PFSK-1 (cell line): ENCODE measurements around the gene RASSF10.

Experiments used
- FOXP2 ChIP-seq: optimal IDR thresholded peaks from 2 replicates; pipeline ENCODE3; 2011; ENCODE audit warnings: borderline replicate concordance, control low read depth, inconsistent platforms; ENCODE audit not compliant: insufficient read depth; ENCODE audit errors: extremely low read length, extremely low read depth
- POLR2AphosphoS5 ChIP-seq: IDR thresholded peaks from 2 replicates; pipeline ENCODE4 v1.6.1; 2012; ENCODE audit warnings: low read depth, mild to moderate bottlenecking, control low read depth, low read length, moderate library complexity
- SIN3A ChIP-seq: IDR thresholded peaks from 2 replicates; pipeline ENCODE4 v1.6.1; 2012; ENCODE audit warnings: mild to moderate bottlenecking, low read length, moderate library complexity, borderline replicate concordance; ENCODE audit not compliant: insufficient read depth
- TAF1 ChIP-seq: IDR thresholded peaks from 2 replicates; pipeline ENCODE4 v1.6.1; 2012; ENCODE audit warnings: low read length, control low read depth, borderline replicate concordance; ENCODE audit not compliant: insufficient read depth
- TF ChIP-seq, protein P1 (sequence below), 2 experiments: IDR thresholded peaks; 2 replicates each; pipeline versions ENCODE4 v1.6.1 to v1.8.0; 2011 to 2012; ENCODE audit warnings: low read depth in 2 of 2, low read length in 2 of 2, control low read depth in 1 of 2, inconsistent platforms in 1 of 2, mild to moderate bottlenecking in 1 of 2, moderate library complexity in 1 of 2; ENCODE audit not compliant: insufficient read depth in 1 of 2

RASSF10 gene

DNA sequence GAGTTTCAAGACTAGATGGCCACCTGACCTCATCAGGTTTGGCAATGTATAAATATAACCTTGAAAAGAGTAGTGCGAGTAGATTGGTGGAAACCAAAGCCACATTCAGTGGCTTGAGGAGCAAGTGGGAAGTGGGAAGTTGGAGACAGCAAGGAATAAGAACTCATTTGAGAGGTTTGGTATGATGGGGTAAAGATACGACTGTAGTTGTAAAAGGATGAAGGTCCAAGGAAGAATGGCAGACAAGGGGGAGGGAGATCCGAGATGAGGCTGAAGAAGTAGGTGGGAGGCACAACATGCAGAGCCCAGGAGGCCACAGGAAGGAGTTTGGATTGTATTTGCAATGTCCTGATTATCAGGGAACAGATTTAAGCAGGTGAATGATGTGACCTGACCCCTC is 20.8 kb downstream of the RASSF10 start:
- TF ChIP-seq POLR2AphosphoS5 = no peak
- TF ChIP-seq, protein P1, sequence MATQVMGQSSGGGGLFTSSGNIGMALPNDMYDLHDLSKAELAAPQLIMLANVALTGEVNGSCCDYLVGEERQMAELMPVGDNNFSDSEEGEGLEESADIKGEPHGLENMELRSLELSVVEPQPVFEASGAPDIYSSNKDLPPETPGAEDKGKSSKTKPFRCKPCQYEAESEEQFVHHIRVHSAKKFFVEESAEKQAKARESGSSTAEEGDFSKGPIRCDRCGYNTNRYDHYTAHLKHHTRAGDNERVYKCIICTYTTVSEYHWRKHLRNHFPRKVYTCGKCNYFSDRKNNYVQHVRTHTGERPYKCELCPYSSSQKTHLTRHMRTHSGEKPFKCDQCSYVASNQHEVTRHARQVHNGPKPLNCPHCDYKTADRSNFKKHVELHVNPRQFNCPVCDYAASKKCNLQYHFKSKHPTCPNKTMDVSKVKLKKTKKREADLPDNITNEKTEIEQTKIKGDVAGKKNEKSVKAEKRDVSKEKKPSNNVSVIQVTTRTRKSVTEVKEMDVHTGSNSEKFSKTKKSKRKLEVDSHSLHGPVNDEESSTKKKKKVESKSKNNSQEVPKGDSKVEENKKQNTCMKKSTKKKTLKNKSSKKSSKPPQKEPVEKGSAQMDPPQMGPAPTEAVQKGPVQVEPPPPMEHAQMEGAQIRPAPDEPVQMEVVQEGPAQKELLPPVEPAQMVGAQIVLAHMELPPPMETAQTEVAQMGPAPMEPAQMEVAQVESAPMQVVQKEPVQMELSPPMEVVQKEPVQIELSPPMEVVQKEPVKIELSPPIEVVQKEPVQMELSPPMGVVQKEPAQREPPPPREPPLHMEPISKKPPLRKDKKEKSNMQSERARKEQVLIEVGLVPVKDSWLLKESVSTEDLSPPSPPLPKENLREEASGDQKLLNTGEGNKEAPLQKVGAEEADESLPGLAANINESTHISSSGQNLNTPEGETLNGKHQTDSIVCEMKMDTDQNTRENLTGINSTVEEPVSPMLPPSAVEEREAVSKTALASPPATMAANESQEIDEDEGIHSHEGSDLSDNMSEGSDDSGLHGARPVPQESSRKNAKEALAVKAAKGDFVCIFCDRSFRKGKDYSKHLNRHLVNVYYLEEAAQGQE (IDR thresholded peaks at IDR 0.05; ENCODE audit: insufficient read depth in 1 of 2, low read depth in 2 of 2, low read length in 2 of 2) = no peak
- TF ChIP-seq FOXP2 = no peak
- TF ChIP-seq TAF1 = no peak
- no peak for TF ChIP-seq SIN3A

GRCh38 chr11:13030857-13031256 is 21.7 kb downstream of the RASSF10 start:
- no peak for TF ChIP-seq TAF1
- TF ChIP-seq, protein P1 (IDR thresholded peaks at IDR 0.05; ENCODE audit: insufficient read depth in 1 of 2, low read depth in 2 of 2, low read length in 2 of 2) = no peak

DNA sequence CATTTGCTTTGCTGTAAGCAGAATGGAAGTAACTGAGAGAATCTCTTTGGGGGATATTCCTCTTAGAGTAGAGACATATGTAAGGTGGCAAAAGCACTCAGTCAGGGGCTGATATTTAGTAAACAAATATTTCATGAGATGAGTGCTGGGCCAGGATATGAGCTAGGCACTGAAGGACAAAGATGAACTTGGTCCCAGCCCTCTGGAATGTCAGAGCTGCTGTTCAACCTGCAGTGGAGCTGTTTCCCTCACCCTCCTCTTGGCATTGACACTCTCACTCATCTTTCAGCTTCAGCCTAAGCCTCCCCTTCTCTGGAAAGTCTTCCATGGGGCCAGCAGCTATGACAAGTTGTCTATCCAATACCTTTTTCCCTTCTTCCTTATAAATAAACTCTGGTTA is 22.2 kb downstream of the RASSF10 start:
- TF ChIP-seq, protein P1 (IDR thresholded peaks at IDR 0.05; ENCODE audit: insufficient read depth in 1 of 2, low read depth in 2 of 2, low read length in 2 of 2) = no peak
- TF ChIP-seq POLR2AphosphoS5 = no peak
- no peak for TF ChIP-seq TAF1
- TF ChIP-seq SIN3A = no peak
- TF ChIP-seq FOXP2 = no peak

DNA sequence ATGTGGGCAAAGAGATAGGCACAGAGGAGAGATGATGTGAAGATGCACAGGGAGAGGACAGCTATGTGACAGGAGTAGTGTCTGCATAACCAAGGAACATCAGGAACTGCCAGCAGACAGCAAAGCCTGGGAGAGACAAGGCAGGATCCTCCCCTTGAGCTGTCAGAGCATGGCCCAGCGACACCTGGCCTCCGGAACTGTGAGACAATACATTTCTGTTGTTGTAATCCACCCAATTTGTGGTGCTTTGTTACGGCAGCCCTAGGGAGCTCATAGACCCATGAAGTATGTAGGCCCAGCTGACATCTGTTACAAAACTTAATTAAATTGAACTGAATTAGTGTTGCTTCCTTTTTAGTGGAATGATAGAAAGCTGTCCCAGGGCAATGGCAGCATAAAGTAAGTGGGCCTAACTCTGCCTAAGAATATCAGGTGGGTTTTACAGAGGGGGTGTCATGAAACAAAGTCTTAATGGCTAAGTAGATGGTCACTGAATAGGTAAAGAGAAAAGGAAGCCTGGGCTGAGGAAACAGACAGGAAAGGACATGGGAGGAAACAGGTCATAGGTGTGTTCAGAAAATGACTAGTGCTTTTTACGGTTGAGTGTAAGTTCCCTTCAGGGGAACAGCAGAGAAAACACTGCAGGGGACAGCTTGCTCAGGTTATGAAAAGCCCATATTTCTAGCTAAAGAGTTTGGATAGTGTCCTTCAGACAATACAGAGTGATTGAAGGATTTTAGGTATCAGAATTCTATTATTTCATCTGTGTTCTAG is 24.8 kb downstream of the RASSF10 start:
- TF ChIP-seq, protein P1 (IDR thresholded peaks at IDR 0.05; ENCODE audit: insufficient read depth in 1 of 2, low read depth in 2 of 2, low read length in 2 of 2) = no peak
- TF ChIP-seq SIN3A (no peak), FOXP2 (no peak), POLR2AphosphoS5 (no peak), TAF1 (no peak)

DNA sequence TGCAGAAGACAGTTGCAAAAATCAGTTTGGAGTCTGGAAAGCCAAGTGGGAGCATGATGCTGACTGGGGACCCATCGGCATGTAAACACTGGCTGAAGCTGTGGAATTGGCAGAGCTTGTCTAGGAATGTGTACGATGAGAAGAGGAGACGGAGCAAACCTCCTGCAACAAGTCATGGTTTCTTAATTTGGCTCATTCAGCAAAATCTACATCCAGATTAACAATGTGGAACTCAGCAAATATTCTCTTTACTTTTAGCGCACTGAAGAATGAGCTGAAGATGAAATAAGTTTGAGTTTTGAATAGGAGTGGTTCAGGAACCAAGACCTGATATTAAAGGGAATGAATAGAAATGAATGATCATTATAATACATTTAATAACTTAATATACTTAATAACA is 26.6 kb downstream of the RASSF10 start:
- TF ChIP-seq TAF1 = no peak
- TF ChIP-seq, protein P1 (IDR thresholded peaks at IDR 0.05; ENCODE audit: insufficient read depth in 1 of 2, low read depth in 2 of 2, low read length in 2 of 2) = no peak
- TF ChIP-seq FOXP2 = no peak
- TF ChIP-seq POLR2AphosphoS5 = no peak
- TF ChIP-seq SIN3A = no peak
